ENCODE measurements around the gene CLSTN2.

- TF ChIP-seq TAF1 (IDR thresholded peaks at IDR 0.05; ENCODE audit: borderline replicate concordance, insufficient read depth, low read length) = no peak
- TF ChIP-seq SIN3A (IDR thresholded peaks at IDR 0.05; ENCODE audit: borderline replicate concordance, insufficient read depth, low read length) = no peak
Observed at GRCh38 chr3:140178482-140178881, 243.5 kb downstream of the CLSTN2 start.
